Activated CD4-positive, alpha-beta T cell treated with anti-CD3 and anti-CD28 coated beads, Interleukin-2, amount 50 U/mL, for 16 hours (primary cell): ENCODE results near the gene KLF13.

Experiments used
- DNase-seq: peaks from one replicate; pipeline ENCODE4 v3.0.0-alpha.2; 2020

Gene KLF13

GRCh38 chr15:31333820-31334219 is 7.2 kb downstream of the KLF13 start:
- no peak for DNase-seq

- DNase-seq: no peak
Observed at GRCh38 chr15:31335989-31336592, 9.5 kb downstream of the KLF13 start.

GRCh38 chr15:31336593-31337295 is 10.1 kb downstream of the KLF13 start:
- DNase-seq: no peak

- DNase-seq: no peak
Observed at GRCh38 chr15:31337352-31338031, 10.9 kb downstream of the KLF13 start.

DNA sequence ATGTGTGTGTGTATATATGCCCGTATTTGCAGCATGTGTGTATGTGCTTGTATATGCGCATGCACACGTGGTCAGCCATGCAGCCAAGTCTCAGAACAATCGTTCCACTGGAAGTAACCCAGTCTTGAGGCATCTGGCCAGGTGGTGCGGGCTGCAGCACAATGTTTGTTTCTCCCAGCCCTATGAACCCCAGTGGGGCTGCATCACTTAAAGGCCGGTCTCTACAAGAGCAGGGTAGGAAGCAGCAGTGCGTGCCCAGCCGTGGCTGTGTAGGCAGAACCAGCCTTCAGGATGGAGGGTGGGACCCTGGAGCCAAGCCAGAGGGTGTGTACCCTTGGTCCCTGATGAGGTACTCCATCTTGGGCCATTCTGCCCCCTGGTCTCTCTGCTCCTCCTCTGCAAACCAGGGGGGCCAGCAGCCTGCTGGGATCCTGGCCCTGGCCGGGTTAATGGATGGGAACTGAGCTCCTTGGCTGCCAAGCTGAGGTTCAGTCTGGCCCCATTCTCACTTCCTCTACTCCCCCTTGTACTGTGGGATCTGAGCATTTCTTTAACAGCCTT is 11.8 kb downstream of the KLF13 start:
- DNase-seq: no peak

DNA sequence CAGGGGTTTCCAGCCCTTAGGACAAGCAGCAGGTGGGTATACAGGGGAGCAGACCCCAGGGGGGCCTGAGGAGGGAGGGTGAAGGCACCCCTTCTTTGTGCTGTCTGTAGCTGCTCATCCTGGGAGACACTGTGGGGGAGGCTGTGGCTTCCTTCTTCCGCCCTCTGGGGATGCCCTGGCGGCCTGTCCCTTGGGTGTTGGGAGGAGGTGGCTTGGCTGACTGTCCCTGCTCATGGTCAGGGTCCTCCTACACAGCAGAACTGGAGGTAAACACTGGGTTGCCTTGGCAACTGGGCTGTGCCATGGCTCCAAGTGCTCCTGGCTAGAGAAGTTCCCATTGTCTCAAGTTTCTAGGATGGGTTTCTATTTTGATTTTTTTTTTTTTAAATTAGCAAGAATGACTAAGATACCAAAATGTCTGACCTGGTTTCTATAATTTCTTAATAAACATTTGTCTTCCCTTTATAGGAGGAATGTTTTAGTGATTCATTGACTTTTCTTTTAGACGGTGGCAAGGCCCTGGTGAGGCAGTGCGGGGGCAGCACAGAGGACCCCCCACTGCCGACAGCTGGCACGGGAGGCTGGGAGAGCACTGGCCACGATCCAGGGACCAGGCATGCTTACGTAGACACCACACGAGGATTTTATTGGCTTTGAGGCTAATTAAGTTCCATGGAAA is 12.4 kb downstream of the KLF13 start:
- DNase-seq: peak; percentile 52

GRCh38 chr15:31339558-31339895 is 12.9 kb downstream of the KLF13 start:
- DNase-seq: no peak

DNA sequence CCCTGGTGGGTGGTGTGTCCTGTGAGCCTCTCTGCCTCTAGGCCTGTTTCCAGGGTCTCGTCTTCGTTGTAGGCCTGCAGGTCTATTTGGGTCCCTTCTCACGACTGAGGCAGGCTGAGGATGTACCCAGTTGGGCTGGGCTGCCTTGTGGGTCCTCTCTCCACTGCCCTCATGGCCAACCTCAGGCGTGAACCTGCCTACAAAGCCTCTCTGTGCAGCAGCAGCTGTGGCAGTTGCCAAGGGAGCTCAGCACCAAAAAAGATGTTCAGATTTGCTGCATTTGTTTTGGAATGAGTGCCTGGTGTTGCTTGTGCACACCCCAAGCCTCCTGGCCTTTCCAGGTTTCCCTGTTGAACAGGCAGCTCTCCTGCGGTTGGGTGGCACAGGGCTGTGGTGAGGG is 13.4 kb downstream of the KLF13 start:
- DNase-seq: no peak

DNA sequence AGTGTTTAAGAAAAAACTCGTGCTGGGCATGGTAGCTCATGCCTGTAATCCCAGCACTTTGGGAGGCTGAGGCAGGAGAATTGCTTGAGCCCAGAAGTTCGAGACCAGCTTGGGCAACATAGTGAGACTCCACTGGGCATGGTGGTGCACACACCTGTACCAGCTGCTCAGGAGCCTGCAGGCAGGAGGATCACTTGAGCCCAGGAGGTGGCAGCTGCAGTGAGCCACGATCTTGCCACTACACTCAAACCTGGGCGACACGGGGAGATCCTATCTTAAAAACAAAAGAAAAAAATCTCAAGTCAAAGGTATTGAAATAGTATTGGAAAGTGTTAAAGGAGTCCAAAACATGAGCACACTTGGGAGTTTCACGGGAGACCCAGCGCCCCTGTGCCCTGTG is 14.0 kb downstream of the KLF13 start:
- no peak for DNase-seq

DNA sequence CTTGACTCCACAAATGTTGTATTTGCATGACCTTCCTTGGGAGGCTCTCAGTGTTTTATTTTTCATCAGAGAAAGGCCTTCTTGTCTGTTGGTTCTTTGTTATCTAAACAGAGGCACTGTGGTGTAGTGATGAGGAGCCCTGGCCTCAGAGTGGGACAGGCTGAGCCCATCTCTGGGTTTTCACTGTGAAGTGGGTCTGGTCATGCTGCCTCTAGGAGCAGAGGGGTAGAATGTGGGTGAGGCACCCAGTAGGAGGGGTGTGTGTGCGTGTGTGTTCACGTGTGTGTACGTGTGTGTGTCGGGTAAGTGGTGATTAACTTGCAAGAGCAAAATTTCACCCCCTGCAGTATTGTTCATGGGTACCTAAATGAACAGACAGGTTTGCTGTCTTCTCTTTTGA is 14.4 kb downstream of the KLF13 start:
- no peak for DNase-seq

DNA sequence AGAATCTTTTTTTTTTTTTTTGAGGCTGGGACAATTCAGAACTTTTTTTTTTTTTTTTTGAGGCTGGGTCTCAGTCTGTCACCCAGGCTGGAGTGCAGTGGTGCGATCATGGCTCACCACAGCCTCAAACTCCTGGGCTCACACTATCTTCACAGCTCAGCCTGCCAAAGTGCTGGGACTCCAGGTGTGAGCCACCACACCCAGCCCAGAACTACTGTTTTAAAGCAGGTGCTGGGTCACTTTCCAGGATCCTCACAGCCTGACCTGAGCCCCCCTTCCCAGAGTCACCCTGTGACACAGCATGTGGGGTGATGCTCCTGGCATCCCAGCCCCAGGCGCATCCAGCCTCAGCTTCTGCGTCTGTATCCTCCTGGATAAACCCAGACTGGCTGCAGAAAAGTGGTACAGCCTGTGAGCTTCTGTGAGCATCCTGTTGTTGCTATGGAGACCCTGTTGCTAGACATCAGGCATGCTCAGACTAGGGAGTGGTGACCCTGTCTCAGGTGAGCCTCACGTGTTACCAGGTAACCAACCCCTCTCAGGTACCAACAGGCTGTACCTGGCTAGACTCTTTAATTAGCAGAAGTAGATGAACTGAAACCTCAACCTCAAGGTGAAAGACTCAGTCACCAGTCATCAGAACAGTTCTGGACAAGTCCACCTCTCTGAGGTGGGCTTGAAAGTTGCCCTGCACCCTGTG is 15.0 kb downstream of the KLF13 start:
- DNase-seq: no peak

DNA sequence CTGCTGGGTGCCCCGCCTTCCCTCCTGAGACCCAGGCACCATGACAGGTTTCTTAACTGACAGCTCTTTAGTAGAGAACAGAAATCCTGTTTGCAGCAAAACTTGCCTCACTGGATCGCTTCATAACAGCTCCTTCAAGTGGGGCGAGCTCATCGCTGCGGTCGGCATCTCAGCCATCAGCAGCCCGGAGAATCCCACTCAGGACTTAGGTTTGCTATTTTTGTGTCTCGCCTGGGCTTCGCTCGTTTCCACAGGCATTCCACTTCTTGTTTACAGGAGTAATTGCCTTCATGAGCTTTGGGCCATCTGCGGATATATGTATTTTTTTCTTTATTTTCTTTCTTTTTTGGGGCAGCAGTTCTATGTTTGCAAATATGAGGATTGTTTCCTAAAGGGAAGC is 15.7 kb downstream of the KLF13 start:
- no peak for DNase-seq

DNA sequence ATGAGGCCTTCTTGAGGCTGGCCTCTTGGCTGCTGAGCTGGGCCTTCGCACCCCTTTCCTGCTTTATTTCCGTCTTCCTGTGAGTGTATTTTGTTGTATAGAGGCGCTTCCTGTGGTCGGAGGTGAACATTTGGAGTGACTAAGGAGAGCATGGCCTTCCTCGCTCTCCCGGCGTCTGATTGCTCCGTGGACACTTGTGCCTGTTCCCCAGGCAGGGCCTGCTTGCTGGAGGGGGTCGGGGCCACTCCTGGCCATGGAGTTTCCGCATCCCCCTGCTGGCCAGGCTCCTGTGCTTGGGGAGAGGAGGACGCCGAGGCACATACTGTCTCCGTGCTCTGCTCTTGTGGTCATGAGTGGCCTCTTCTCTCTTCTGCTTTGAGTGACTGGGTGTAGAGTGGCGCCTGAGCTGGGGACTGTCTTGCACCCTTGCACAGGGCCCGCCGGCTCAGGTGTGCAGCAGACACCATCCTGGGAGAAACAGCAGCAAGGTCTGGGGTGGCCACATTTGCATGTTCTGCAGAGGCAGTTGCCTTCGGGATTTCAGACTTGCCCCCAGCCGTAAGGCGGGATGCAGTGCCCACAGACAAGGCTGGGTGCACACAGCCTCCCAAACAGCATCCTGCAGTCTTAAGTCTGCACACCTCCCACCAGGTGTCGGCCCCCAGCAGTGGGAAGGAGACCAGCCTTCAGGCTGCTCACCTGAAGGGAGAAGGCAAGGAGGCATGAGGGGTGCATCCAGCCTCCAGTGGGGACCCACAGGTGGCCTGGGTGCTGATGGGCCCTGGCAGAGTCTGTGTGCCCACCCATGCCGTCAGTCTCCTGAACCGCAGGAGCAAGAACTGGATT is 16.4 kb downstream of the KLF13 start:
- peak; percentile 60 for DNase-seq

- DNase-seq: no peak
Observed at GRCh38 chr15:31343831-31344230, 17.2 kb downstream of the KLF13 start.

DNA sequence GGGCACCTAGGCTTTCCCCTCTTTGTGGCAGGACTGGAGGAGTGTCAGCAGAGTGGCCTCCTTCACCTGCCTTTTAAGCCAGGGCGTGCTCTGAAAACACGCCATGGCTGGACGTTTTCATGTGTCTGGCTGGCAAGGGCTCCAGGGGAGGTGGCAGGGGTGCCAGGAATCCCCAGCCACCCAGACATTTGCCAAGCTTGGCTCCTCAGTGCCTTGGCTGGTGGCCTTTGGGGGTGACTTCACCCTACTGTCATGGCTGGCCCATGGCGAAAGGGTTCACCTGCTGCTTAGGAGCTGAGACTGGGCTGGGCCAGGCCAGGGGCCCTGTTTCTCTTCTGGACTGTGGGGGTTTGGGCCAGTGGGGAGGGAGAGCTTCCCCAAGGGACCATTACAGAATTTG is 17.6 kb downstream of the KLF13 start:
- no peak for DNase-seq

DNA sequence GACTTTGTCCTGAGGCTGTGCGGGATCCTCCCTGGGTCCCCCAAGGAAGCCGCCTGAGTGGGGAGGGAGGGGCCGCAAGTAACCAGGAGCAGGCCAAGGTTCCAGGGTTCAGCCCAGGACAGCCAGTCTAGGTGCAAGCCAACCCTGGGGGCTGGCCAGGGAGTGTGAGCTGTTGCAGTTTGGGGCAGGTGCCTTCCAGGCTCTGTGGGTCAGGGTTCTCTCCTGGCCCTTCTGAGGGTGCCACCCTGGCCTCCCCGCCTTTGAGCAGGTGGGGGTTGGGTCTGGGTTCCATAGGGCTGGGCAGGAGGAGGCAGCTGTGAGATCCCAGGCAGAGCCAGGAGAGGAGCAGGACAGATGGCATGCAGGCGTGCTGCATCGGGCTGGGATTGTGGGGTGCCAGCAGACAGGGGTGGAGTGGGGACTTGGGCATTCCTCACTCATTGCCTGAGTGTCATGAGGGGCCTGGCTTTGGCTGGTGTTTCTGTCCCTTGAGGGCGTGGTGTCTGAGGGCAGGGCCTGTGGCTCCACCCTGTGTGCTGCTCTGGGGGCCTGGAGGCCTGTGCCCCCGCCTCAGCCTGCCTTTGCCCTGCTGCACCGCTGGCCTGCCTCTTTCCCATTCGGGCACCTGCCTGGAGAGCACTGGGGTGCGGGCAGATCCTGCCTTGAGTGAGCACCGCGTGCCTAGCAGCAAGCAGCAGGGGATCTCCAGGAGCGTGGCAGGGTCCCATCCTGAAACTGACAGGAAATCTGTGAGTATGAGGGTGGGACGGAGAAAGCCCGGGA is 18.4 kb downstream of the KLF13 start:
- DNase-seq: peak; percentile 60

GRCh38 chr15:31345606-31346366 is 19.2 kb downstream of the KLF13 start:
- peak; percentile 52 for DNase-seq

- peak; percentile 37 for DNase-seq
Observed at GRCh38 chr15:31346367-31347066, 19.9 kb downstream of the KLF13 start.
